GM19240 (cell line): ENCODE results near the gene HOXA9.

Source experiments
- DNase-seq: peaks from one replicate; pipeline ENCODE4 v3.0.0; 2011; ENCODE audit warnings: low spot score; ENCODE audit not compliant: insufficient read length

Gene HOXA9

GRCh38 chr7:27177795-27178320 lies 12.5 kb upstream of the HOXA9 start:
- no peak for DNase-seq

GRCh38 chr7:27176962-27177794 lies 11.8 kb upstream of the HOXA9 start:
- no peak for DNase-seq

- DNase-seq: no peak
Observed at GRCh38 chr7:27176524-27176845, 11.1 kb upstream of the HOXA9 start.

- no peak for DNase-seq
Observed at GRCh38 chr7:27175626-27176523, 10.5 kb upstream of the HOXA9 start.

GRCh38 chr7:27174874-27175625 lies 9.7 kb upstream of the HOXA9 start:
- no peak for DNase-seq

- no peak for DNase-seq
Observed at GRCh38 chr7:27173956-27174873, 8.9 kb upstream of the HOXA9 start, which contains the start of gene HOXA10. HOXA10 (minus strand) TSS chr7:27174320; CDS start chr7:27174306, 14 bp downstream.

- no peak for DNase-seq
Observed at GRCh38 chr7:27173511-27173955, 8.2 kb upstream of the HOXA9 start.

- no peak for DNase-seq
Observed at GRCh38 chr7:27172823-27173510, 7.6 kb upstream of the HOXA9 start.

- no peak for DNase-seq
Observed at GRCh38 chr7:27172315-27172774, 7.0 kb upstream of the HOXA9 start.

GRCh38 chr7:27171637-27172314 lies 6.4 kb upstream of the HOXA9 start:
- no peak for DNase-seq

GRCh38 chr7:27171325-27171636 lies 5.9 kb upstream of the HOXA9 start:
- DNase-seq: no peak

- DNase-seq: no peak
Observed at GRCh38 chr7:27170426-27171324, 5.3 kb upstream of the HOXA9 start.

GRCh38 chr7:27169658-27170425 lies 4.5 kb upstream of the HOXA9 start:
- DNase-seq: no peak

GRCh38 chr7:27168265-27168947 lies 3.1 kb upstream of the HOXA9 start:
- no peak for DNase-seq

- no peak for DNase-seq
Observed at GRCh38 chr7:27167916-27168264, 2.6 kb upstream of the HOXA9 start.

- DNase-seq: no peak
Observed at GRCh38 chr7:27166531-27167505, 1.5 kb upstream of the HOXA9 start.
